ENCODE data around the gene SPP2.

DNA sequence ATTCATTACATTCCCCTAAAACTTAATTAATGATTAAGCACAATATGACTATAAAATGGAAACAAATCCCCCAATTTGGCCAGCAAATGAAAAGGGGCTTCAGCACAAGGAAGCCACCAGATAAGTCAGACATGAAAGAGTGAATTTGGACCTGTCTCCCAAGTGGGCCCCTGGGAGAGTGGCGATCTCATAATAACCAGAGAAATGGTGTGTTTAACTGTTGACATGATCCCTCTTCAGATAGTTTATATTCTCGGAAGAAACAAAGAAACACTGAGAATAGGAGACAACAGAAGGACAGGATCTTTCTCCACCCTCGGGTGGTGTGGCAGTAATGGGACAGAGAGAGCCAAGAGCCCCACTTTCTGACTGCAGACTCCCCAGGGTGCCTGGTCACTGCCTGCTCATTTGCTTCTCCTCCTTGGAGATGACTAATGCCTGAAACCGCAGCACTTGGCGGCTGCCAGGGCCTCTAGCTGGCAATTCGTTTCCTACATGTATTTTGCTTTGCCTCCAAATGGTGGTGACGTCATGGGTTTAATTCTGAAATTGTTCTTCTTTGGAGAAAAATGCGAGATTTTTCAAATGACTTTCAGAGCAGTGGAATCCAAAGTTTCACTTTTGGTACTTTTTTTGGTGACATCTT is 46.4 kb upstream of the SPP2 start:
- no peak for TF ChIP-seq POLR2A (IDR thresholded peaks at IDR 0.05)
- TF ChIP-seq, protein P1, sequence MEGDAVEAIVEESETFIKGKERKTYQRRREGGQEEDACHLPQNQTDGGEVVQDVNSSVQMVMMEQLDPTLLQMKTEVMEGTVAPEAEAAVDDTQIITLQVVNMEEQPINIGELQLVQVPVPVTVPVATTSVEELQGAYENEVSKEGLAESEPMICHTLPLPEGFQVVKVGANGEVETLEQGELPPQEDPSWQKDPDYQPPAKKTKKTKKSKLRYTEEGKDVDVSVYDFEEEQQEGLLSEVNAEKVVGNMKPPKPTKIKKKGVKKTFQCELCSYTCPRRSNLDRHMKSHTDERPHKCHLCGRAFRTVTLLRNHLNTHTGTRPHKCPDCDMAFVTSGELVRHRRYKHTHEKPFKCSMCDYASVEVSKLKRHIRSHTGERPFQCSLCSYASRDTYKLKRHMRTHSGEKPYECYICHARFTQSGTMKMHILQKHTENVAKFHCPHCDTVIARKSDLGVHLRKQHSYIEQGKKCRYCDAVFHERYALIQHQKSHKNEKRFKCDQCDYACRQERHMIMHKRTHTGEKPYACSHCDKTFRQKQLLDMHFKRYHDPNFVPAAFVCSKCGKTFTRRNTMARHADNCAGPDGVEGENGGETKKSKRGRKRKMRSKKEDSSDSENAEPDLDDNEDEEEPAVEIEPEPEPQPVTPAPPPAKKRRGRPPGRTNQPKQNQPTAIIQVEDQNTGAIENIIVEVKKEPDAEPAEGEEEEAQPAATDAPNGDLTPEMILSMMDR (IDR thresholded peaks at IDR 0.05) = no peak
